Measurements from ENCODE around the gene POLN. TPM values are rescaled to one million over a fixed set of nuclear protein-coding genes. Genes with fewer than 3 reads are reported as not detected.

Gene POLN
- total RNA-seq, 1 donor from 2014 or later = 2.2 TPM

GRCh38 chr4:2273221-2273620, 31.3 kb upstream of the POLN start:
- Histone ChIP-seq H3K4me3 (no peak overlapping the region), H3K9me3 (no peaks in the 10 kb centered on the region), H3K27me3 (ENCODE audit: low read depth) (no peaks in the 10 kb centered on the region), H3K27ac (no peak overlapping the region), H3K36me3 (no peaks in the 10 kb centered on the region), H3K4me1 (no peaks in the 10 kb centered on the region)
- DNase-seq = no peak
- no peak for ATAC-seq
- TF ChIP-seq CTCF (IDR thresholded peaks at IDR 0.05) = no peak
- intact Hi-C loops (cut with DNase I) = no loop called here

- no peak for ATAC-seq
- H3K4me1 ChIP-seq = no peaks in the 10 kb centered on the region
- H3K9me3 ChIP-seq = no peaks in the 10 kb centered on the region
- no peak for TF ChIP-seq CTCF (IDR thresholded peaks at IDR 0.05)
- no peaks in the 10 kb centered on the region for H3K27me3 ChIP-seq (ENCODE audit: low read depth)
- no peak overlapping the region for H3K27ac ChIP-seq
- no peak for DNase-seq
- intact Hi-C loops (cut with DNase I) = no loop called here
- no peaks in the 10 kb centered on the region for H3K36me3 ChIP-seq
- H3K4me3 ChIP-seq = no peak overlapping the region
Measured at GRCh38 chr4:2272828-2273120, 30.9 kb upstream of the POLN start.

DNA sequence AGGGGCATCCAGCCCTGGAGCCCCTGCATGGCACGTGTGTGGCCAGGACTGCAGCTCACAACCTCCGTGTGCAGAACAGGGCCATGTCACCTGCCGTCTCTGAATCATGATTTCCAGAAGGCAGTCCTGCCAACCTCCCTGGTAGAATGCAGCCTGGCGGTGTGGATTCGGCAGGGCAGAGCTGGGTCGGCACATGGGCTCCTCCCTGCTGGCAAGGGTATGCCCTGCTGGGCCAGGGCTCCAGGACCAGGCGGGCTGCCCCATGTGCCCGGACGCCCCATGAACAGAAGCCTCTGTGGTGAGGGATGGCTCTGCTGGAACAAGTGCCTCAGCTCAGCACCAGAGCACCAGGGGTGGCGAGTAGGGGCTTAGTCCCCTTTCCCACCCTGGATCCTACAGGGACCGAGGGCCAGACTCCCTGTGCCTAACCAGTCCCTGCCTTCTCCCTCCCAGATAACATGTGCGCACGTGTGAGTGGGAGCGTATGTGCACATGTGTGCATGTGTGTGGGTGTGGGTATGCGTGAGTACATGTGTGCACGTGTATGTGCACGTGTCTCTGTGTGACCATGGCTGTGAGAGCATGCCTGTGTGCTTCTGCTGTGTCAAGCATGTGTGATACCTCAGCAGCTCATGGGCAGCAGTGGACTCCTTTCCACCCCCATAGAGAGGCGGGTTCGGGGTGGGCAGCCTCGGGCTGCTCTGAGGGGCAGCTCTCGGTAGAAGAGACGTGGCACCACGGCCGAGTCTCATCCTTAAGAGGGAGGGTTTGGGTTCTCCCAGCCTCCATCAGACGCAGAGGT, 30.3 kb upstream of the POLN start:
- ATAC-seq = no peak

GRCh38 chr4:2271279-2272025, 29.5 kb upstream of the POLN start:
- TF ChIP-seq CTCF (IDR thresholded peaks at IDR 0.05) = no peak
- H3K36me3 ChIP-seq = no peaks in the 10 kb centered on the region
- ATAC-seq = peak in 1 of 2 donors; percentile 7
- H3K4me1 ChIP-seq = peaks cover 6% of the 10 kb centered on the region
- H3K4me3 ChIP-seq = no peak overlapping the region
- no peaks in the 10 kb centered on the region for H3K9me3 ChIP-seq
- DNase-seq = no peak
- intact Hi-C loops (cut with DNase I) = no loop called here
- H3K27me3 ChIP-seq (ENCODE audit: low read depth) = no peaks in the 10 kb centered on the region
- H3K27ac ChIP-seq = no peak overlapping the region

More for the DNA sequence above, 30.3 kb upstream of the POLN start:
- H3K27ac ChIP-seq = no peak overlapping the region
- DNase-seq = no peak
- H3K9me3 ChIP-seq = no peaks in the 10 kb centered on the region
- H3K4me1 ChIP-seq = no peaks in the 10 kb centered on the region
- TF ChIP-seq CTCF (IDR thresholded peaks at IDR 0.05) = no peak
- H3K27me3 ChIP-seq (ENCODE audit: low read depth) = no peaks in the 10 kb centered on the region
- intact Hi-C loops (cut with DNase I) = no loop called here
- no peaks in the 10 kb centered on the region for H3K36me3 ChIP-seq
- no peak overlapping the region for H3K4me3 ChIP-seq

GRCh38 chr4:2270341-2271165, 28.6 kb upstream of the POLN start:
- intact Hi-C loops (cut with DNase I) = no loop called here
- no peak for TF ChIP-seq CTCF (IDR thresholded peaks at IDR 0.05)
- DNase-seq = no peak

More at GRCh38 chr4:2270341-2271165, 28.6 kb upstream of the POLN start:
- Histone ChIP-seq H3K36me3 (no peaks in the 10 kb centered on the region), H3K4me1 (peaks cover 15% of the 10 kb centered on the region), H3K9me3 (no peaks in the 10 kb centered on the region), H3K4me3 (no peak overlapping the region), H3K27ac (no peak overlapping the region), H3K27me3 (ENCODE audit: low read depth) (no peaks in the 10 kb centered on the region)
- ATAC-seq = no peak
